Tibial nerve (tissue), 4 donors: Measurements from ENCODE around the gene MOB1A. TPM values are rescaled to one million over a fixed set of nuclear protein-coding genes. Genes with fewer than 3 reads are reported as not detected.

ENCODE experiments used
- DNase-seq, 2 donors: peaks; one replicate each; pipeline ENCODE4 v3.0.0-alpha.2; 2019; ENCODE audit warnings: low spot score in 2 of 2
- H3K27ac ChIP-seq, 4 donors: fragments of 200-600 bp; sonication (generic) in 3 of 4; one replicate each; pipeline ENCODE4 v1.5.1; 2017 to 2019; ENCODE audit warnings: mild to moderate bottlenecking in 1 of 4
- H3K27me3 ChIP-seq, 2 donors: fragments of 200-600 bp; sonication (generic) in 1 of 2; one replicate each; pipeline versions ENCODE4 v1.5.1 to v1.6.0; 2017 to 2019
- H3K36me3 ChIP-seq, 3 donors: fragments of 200-600 bp; sonication (generic); one replicate each; pipeline ENCODE4 v1.5.1; 2018 to 2019
- H3K4me1 ChIP-seq, 4 donors: fragments of 200-600 bp; sonication (generic) in 3 of 4; one replicate each; pipeline ENCODE4 v1.5.1; 2017 to 2019
- H3K4me3 ChIP-seq, 4 donors: fragments of 200-600 bp; sonication (generic) in 3 of 4; one replicate each; pipeline ENCODE4 v1.5.1; 2017 to 2019; ENCODE audit warnings: mild to moderate bottlenecking in 1 of 4, moderate library complexity in 1 of 4
- H3K9me3 ChIP-seq, 4 donors: fragments of 200-600 bp; sonication (generic) in 3 of 4; one replicate each; pipeline ENCODE4 v1.5.1; 2017 to 2019
- EP300 ChIP-seq, 2 donors: sonication (generic); formaldehyde crosslinking; IDR thresholded peaks; one replicate each; pipeline ENCODE4 v1.6.1; 2017; ENCODE audit warnings: antibody characterized with exemption in 2 of 2, mild to moderate bottlenecking in 1 of 2
- POLR2A ChIP-seq, 2 donors: fragments of 450-650 bp; IDR thresholded peaks; one replicate each; pipeline ENCODE4 v1.6.1; 2017; ENCODE audit warnings: antibody characterized with exemption in 2 of 2, mild to moderate bottlenecking in 2 of 2, moderate library complexity in 2 of 2
- WGBS, 2 donors: methylation state at CpG; one replicate each; pipeline ENCODE4 v1.1.5; 2018; 5-methylcytosine and 5-hydroxymethylcytosine counted together
- total RNA-seq, 4 donors: library from RNA; depleted of rRNA; stranded (reverse); fragments of >200 nt; gene quantifications; one replicate each; pipeline ENCODE4 v1.1.0, GENCODE V29; 2016
- TF ChIP-seq, protein P1 (sequence below), 5 experiments: fragments of 200-600 bp in 3 of 5; fragments of 450-650 bp in 2 of 5; sonication (generic) in 3 of 5; IDR thresholded peaks; one replicate each; pipeline ENCODE4 v1.5.1; 2016 to 2019; ENCODE audit warnings: antibody characterized with exemption in 5 of 5, mild to moderate bottlenecking in 3 of 5, moderate library complexity in 2 of 5

MOB1A gene
- total RNA-seq, 4 donors from 2014 or later, result 55.3 to 69.9 (median 60.2) TPM

DNA sequence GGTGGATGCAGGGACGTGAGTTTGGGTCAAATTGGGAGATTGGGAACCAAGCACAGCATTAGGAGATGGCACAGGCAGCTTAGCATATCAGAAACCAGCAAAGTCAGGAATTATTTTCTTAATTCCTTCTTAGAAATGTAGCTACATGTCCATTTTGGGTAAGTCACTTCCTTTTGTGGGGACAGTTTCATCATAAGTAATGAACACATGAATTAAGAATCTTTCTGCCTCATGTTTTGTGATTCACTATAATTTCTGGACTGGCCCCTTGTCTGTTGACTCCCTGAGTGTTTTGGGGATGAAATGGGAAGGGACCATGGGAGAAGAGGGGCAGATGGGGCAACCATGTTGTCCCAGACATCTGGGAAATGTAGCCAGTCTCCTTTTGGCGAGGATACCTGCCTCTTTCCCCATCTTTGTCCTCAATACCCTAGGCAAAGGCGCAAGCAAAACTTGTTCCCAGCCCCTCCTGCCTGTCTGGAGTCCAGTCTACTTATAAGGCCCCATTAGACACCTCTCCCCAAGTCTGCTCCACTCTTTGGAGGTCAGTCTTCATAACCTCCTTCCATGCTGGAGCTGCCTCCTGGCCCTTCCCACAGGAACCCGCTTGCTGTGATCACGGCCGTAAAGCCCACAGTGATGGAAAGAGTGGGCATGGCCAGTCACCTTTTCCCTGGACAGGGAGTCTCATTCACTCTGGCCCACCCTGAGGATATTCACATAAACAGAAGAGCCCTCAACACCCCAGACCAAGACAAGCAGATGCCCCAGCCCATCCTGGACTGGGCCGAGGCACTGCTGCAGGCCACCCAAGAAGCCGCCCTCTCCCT lies 45.5 kb upstream of the MOB1A start:
- H3K27me3 ChIP-seq, result no peaks in the 10 kb centered on the region
- no peaks in the 10 kb centered on the region for H3K4me1 ChIP-seq
- no peaks in the 10 kb centered on the region for H3K9me3 ChIP-seq
- 89 to 93% methylated on average over 8 of the region's 8 CpGs for WGBS, 2 donors
- H3K4me3 ChIP-seq, result no peak overlapping the region
- H3K27ac ChIP-seq, result no peak overlapping the region
- TF ChIP-seq, protein P1, sequence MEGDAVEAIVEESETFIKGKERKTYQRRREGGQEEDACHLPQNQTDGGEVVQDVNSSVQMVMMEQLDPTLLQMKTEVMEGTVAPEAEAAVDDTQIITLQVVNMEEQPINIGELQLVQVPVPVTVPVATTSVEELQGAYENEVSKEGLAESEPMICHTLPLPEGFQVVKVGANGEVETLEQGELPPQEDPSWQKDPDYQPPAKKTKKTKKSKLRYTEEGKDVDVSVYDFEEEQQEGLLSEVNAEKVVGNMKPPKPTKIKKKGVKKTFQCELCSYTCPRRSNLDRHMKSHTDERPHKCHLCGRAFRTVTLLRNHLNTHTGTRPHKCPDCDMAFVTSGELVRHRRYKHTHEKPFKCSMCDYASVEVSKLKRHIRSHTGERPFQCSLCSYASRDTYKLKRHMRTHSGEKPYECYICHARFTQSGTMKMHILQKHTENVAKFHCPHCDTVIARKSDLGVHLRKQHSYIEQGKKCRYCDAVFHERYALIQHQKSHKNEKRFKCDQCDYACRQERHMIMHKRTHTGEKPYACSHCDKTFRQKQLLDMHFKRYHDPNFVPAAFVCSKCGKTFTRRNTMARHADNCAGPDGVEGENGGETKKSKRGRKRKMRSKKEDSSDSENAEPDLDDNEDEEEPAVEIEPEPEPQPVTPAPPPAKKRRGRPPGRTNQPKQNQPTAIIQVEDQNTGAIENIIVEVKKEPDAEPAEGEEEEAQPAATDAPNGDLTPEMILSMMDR (IDR thresholded peaks at IDR 0.05), result no peak
- TF ChIP-seq EP300 (IDR thresholded peaks at IDR 0.05), result no peak
- no peak for TF ChIP-seq POLR2A (IDR thresholded peaks at IDR 0.05)
- DNase-seq, result no peak
- H3K36me3 ChIP-seq, result peaks cover 0 to 74% (median 0%) of the 10 kb centered on the region in 3 donors

DNA sequence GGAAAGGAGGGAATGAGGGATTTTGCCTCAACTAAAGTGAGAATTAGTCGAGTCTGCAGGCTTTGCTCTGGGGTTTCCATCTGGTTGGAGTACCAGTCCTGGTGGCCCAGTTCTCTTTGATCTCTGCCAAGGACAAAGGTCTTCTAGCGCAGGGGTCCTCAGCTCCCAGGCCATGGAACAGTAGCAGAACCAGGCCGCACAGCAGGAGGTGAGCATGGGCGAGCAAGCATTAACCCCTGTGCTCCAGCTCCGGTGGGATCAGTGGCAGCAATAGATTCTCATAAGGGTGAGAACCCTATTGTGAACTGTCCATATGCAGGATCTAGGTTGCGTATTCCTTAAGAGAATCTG lies 43.6 kb upstream of the MOB1A start:
- H3K36me3 ChIP-seq, result peaks cover 0 to 78% (median 0%) of the 10 kb centered on the region in 3 donors
- WGBS, 2 donors, result 93 to 94% methylated on average over 4 to 6 of the region's 6 CpGs
- no peak for DNase-seq
- no peak overlapping the region for H3K27ac ChIP-seq
- no peaks in the 10 kb centered on the region for H3K9me3 ChIP-seq
- no peak for TF ChIP-seq EP300 (IDR thresholded peaks at IDR 0.05)
- no peak for TF ChIP-seq POLR2A (IDR thresholded peaks at IDR 0.05)
- TF ChIP-seq, protein P1 (IDR thresholded peaks at IDR 0.05), result no peak
- no peaks in the 10 kb centered on the region for H3K4me1 ChIP-seq
- no peaks in the 10 kb centered on the region for H3K27me3 ChIP-seq
- H3K4me3 ChIP-seq, result no peak overlapping the region

DNA sequence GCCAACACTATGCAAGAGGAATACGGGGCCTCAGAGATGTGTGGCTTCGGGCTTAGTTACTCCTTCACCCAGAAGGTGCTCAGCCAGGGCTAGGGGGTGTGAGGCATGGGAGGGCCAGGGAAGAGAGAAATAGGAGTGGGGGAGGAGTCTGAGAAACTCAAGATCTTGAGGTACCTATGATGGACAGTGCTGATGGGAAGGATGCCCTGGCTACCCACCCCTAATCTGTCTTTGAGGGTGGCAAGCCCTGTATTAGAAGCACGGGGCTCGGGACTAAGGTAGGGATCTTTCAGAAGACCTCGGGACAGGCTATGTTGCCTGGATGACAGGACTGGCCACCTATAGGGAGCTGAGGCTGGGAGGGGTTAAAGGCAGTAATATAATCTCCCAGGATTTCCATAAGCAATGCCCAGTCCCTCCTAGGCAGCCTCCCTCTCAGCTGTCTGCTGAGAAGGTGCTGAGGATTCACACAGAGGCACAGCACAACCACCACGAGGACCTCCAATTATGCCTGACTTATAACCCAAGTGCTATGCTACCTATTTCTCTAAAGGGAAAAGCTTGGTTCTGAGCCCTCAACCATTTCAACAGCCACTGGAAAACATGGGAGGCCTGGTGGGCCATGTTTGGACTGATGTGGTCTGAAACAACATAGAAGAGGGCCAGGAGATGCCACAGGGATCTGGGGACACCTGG lies 43.1 kb upstream of the MOB1A start:
- no peak overlapping the region for H3K4me3 ChIP-seq
- no peaks in the 10 kb centered on the region for H3K9me3 ChIP-seq
- DNase-seq, result no peak
- 90 to 93% methylated on average over 6 of the region's 6 CpGs for WGBS, 2 donors
- H3K27ac ChIP-seq, result no peak overlapping the region
- H3K4me1 ChIP-seq, result no peaks in the 10 kb centered on the region
- H3K27me3 ChIP-seq, result no peaks in the 10 kb centered on the region
- H3K36me3 ChIP-seq, result peaks cover 0 to 76% (median 0%) of the 10 kb centered on the region in 3 donors
- TF ChIP-seq, protein P1 (IDR thresholded peaks at IDR 0.05), result no peak
- TF ChIP-seq EP300 (IDR thresholded peaks at IDR 0.05) (no peak), POLR2A (IDR thresholded peaks at IDR 0.05) (no peak)

DNA sequence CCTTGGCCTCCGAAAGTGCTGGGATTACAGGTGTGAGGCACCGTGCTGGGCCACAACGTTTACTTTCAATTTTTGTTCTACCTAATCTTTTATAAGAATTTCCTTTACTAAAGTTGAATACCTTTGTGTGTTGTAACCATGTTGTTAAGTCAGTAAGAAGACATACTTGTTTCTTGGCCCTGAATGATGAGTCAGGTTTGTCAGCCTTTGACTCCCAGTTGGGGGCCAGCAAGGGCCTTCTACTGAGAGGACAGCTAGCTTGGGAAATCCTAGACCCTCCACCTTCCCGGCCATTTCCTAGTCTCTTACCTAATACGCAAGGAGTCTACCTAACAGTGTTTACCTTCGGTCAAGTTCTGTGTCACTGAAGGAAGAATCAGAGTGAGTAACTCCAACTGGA lies 42.4 kb upstream of the MOB1A start:
- no peaks in the 10 kb centered on the region for H3K9me3 ChIP-seq
- no peak overlapping the region for H3K4me3 ChIP-seq
- DNase-seq, result no peak
- H3K27me3 ChIP-seq, result no peaks in the 10 kb centered on the region
- H3K4me1 ChIP-seq, result no peaks in the 10 kb centered on the region
- 98% methylated on average over 6 of the region's 6 CpGs for WGBS, 2 donors
- TF ChIP-seq POLR2A (IDR thresholded peaks at IDR 0.05), result no peak
- no peak for TF ChIP-seq EP300 (IDR thresholded peaks at IDR 0.05)
- TF ChIP-seq, protein P1 (IDR thresholded peaks at IDR 0.05), result no peak
- H3K27ac ChIP-seq, result no peak overlapping the region
- H3K36me3 ChIP-seq, result peaks cover 0 to 80% (median 0%) of the 10 kb centered on the region in 3 donors
